IMR-90 (cell line): ENCODE data around the gene PPP1R27. TPM values are rescaled to one million over a fixed set of nuclear protein-coding genes. Genes with fewer than 3 reads are reported as not detected.

Experiments
- ATAC-seq: fragments of 200-7000 bp; cut with Tn5 transposase; 2 replicates; pipeline ENCODE4 v1.9.1; 2020; ENCODE audit warnings: low read depth, mild to moderate bottlenecking, moderate library complexity
- BruUV-seq: library from RNA; stranded (reverse); fragments of 400-500 nt; replicated peaks from 2 replicates; lab custom pipeline; 2021; lab: Mats Ljungman, UMichigan
- CTCF ChIA-PET: fragments of 300-600 bp; formaldehyde crosslinking; extraction: SDS; loops from one replicate; lab custom pipeline; 2021; ENCODE audit warnings: antibody characterized with exemption; lab: Yijun Ruan, JAX
- POLR2A ChIA-PET: fragments of 300-600 bp; sonication (Branson Sonifier 250); formaldehyde crosslinking; loops from one replicate; lab custom pipeline; 2022; ENCODE audit warnings: antibody characterized with exemption; ENCODE audit not compliant: unreplicated experiment; lab: Charles Lee
- DNase-seq: peaks from one replicate; pipeline ENCODE4 v3.0.0; 2013
- H2AFZ ChIP-seq: replicated peaks from 2 replicates; pipeline ENCODE3; 2013; ENCODE audit warnings: low read length, mild to moderate bottlenecking; ENCODE audit not compliant: poor library complexity
- H2AK5ac ChIP-seq: 2 replicates; pipeline ENCODE4 v1.6.1; 2013; ENCODE audit warnings: low read depth, low read length, inconsistent platforms
- H2AK9ac ChIP-seq: replicated peaks from 2 replicates; pipeline ENCODE3; 2013; ENCODE audit warnings: mild to moderate bottlenecking, low read depth, low read length, moderate library complexity; ENCODE audit not compliant: poor library complexity
- H2BK120ac ChIP-seq: 2 replicates; pipeline ENCODE4 v1.6.1; 2013; ENCODE audit warnings: low read depth, low read length, inconsistent platforms
- H2BK15ac ChIP-seq: 3 replicates; pipeline ENCODE4 v1.6.1; 2013; ENCODE audit warnings: low read depth, low read length, inconsistent platforms
- H2BK20ac ChIP-seq: 2 replicates; pipeline ENCODE4 v1.6.1; 2013; ENCODE audit warnings: low read depth, mild to moderate bottlenecking, inconsistent platforms, low read length, moderate library complexity
- H2BK5ac ChIP-seq: 2 replicates; pipeline ENCODE4 v1.6.1; 2013; ENCODE audit warnings: mild to moderate bottlenecking, low read depth, low read length, inconsistent platforms; ENCODE audit not compliant: poor library complexity, severe bottlenecking
- H3K14ac ChIP-seq: replicated peaks from 2 replicates; pipeline ENCODE4 v1.6.1; 2013; ENCODE audit warnings: low read depth, low read length, inconsistent platforms
- H3K18ac ChIP-seq: 2 replicates; pipeline ENCODE4 v1.6.1; 2013; ENCODE audit warnings: low read depth, low read length, control low read depth
- H3K23ac ChIP-seq: 2 replicates; pipeline ENCODE4 v1.6.1; 2013; ENCODE audit warnings: low read depth, low read length, inconsistent platforms
- H3K27ac ChIP-seq: 2 replicates; pipeline ENCODE4 v1.5.1; 2013; ENCODE audit warnings: mild to moderate bottlenecking, control low read depth, low read length; ENCODE audit not compliant: insufficient read depth
- H3K27me3 ChIP-seq: 2 replicates; pipeline ENCODE4 v1.6.1; 2013; ENCODE audit warnings: low read length; ENCODE audit not compliant: control insufficient read depth, insufficient read depth
- H3K36me3 ChIP-seq: 2 replicates; pipeline ENCODE4 v1.6.1; 2013; ENCODE audit warnings: low read length, mixed read lengths; ENCODE audit not compliant: control insufficient read depth, insufficient read depth
- H3K4ac ChIP-seq: 2 replicates; pipeline ENCODE4 v1.6.1; 2013; ENCODE audit warnings: low read depth, low read length, inconsistent platforms
- H3K4me1 ChIP-seq: 2 replicates; pipeline ENCODE4 v1.6.1; 2013; ENCODE audit warnings: low read length, mixed read lengths; ENCODE audit not compliant: control insufficient read depth, insufficient read depth
- H3K4me2 ChIP-seq: 2 replicates; pipeline ENCODE4 v1.6.1; 2013; ENCODE audit warnings: low read depth, mild to moderate bottlenecking, control low read depth, low read length, moderate library complexity
- H3K4me3 ChIP-seq: 2 replicates; pipeline ENCODE4 v1.5.1; 2013; ENCODE audit warnings: low read depth, mild to moderate bottlenecking, control low read depth, low read length, moderate library complexity; ENCODE audit not compliant: insufficient read depth
- H3K56ac ChIP-seq: 2 replicates; pipeline ENCODE4 v1.6.1; 2013; ENCODE audit warnings: low read length, inconsistent platforms; ENCODE audit not compliant: insufficient read depth; ENCODE audit errors: extremely low read depth
- H3K79me1 ChIP-seq, 2 experiments: 2 replicates each; pipeline ENCODE4 v1.6.1; 2013; ENCODE audit warnings: low read length in 2 of 2, inconsistent platforms in 1 of 2, low read depth in 1 of 2
- H3K9ac ChIP-seq: 2 replicates; pipeline ENCODE4 v1.6.1; 2013; ENCODE audit warnings: low read depth, low read length, control low read depth
- H3K9me1 ChIP-seq: 2 replicates; pipeline ENCODE4 v1.6.1; 2013; ENCODE audit warnings: low read length, inconsistent platforms; ENCODE audit not compliant: insufficient read depth
- H3K9me3 ChIP-seq: 2 replicates; pipeline ENCODE4 v1.6.1; 2013; ENCODE audit warnings: low read length; ENCODE audit not compliant: control insufficient read depth, insufficient read depth
- H4K20me1 ChIP-seq: 2 replicates; pipeline ENCODE4 v1.6.1; 2013; ENCODE audit warnings: low read length, inconsistent platforms; ENCODE audit not compliant: insufficient read depth
- H4K5ac ChIP-seq: 2 replicates; pipeline ENCODE4 v1.6.1; 2013; ENCODE audit warnings: mild to moderate bottlenecking, low read depth, low read length, control low read depth
- H4K8ac ChIP-seq, 2 experiments: 2 replicates each; pipeline ENCODE4 v1.6.1; 2013; ENCODE audit warnings: low read depth in 2 of 2, low read length in 2 of 2, control low read depth in 1 of 2, inconsistent platforms in 1 of 2
- H4K91ac ChIP-seq: 2 replicates; pipeline ENCODE4 v1.6.1; 2013; ENCODE audit warnings: low read depth, low read length, inconsistent platforms; ENCODE audit not compliant: insufficient read depth
- BHLHE40 ChIP-seq: fragments of 150-350 bp; IDR thresholded peaks from 2 replicates; pipeline ENCODE4 v1.6.1; 2016; ENCODE audit warnings: mild to moderate bottlenecking, low read depth, low read length
- CEBPB ChIP-seq: IDR thresholded peaks from 2 replicates; pipeline ENCODE4 v1.6.1; 2012; ENCODE audit warnings: low read depth, low read length, improper control_type of control experiment
- CHD1 ChIP-seq: IDR thresholded peaks from 2 replicates; pipeline ENCODE4 v1.6.1; 2012; ENCODE audit warnings: low read depth, low read length, improper control_type of control experiment
- MXI1 ChIP-seq: IDR thresholded peaks from 2 replicates; pipeline ENCODE4 v1.6.1; 2012; ENCODE audit warnings: low read depth, mild to moderate bottlenecking, low read length, moderate library complexity, borderline replicate concordance
- NFE2L2 ChIP-seq: fragments of 150-350 bp; IDR thresholded peaks from 2 replicates; pipeline ENCODE4 v1.6.1; 2016; ENCODE audit warnings: low read depth, mild to moderate bottlenecking, low read length
- POLR2A ChIP-seq: IDR thresholded peaks from 2 replicates; pipeline ENCODE4 v1.6.1; 2012; ENCODE audit warnings: mild to moderate bottlenecking, low read depth, low read length
- RAD21 ChIP-seq: IDR thresholded peaks from 2 replicates; pipeline ENCODE4 v1.6.1; 2012; ENCODE audit warnings: low read length, improper control_type of control experiment
- RFX5 ChIP-seq: IDR thresholded peaks from 2 replicates; pipeline ENCODE4 v1.8.0; 2012; ENCODE audit warnings: low read depth, mild to moderate bottlenecking, low read length, moderate library complexity
- WGBS, 2 experiments: methylation state at CpG; one replicate each; pipeline versions ENCODE4 v1.1.5 to v1.1.7; 2013; ENCODE audit warnings: missing lambda C conversion rate in 2 of 2; ENCODE audit not compliant: insufficient read length in 1 of 2; ENCODE audit errors: extremely low coverage in 2 of 2; 5-methylcytosine and 5-hydroxymethylcytosine counted together
- dilution Hi-C: fragments of 300-500 bp; cut with HindIII; formaldehyde crosslinking; loops from one replicate; pipeline ENCODE4 v1.14.3; 2018; ENCODE audit warnings: low sequenced_read_pairs; ENCODE audit not compliant: unreplicated experiment
- in situ Hi-C: fragments of 300-500 bp; cut with MboI; formaldehyde crosslinking; loops from 3 replicates; pipeline ENCODE4 v1.14.3; 2019; ENCODE audit warnings: low sequenced_read_pairs, inconsistent platforms, mixed read lengths
- intact Hi-C: fragments of 100-400 bp; cut with micrococcal nuclease; formaldehyde crosslinking; loops from 2 replicates; pipeline ENCODE4 v1.10.0; 2022
- polyA plus RNA-seq, 3 experiments: library from polyadenylated mRNA; depleted of rRNA; stranded (reverse); fragments of >200 nt; gene quantifications; 2 replicates each; pipeline ENCODE4 v1.2.3, GENCODE V29; 2012; ENCODE audit warnings: low replicate concordance in 1 of 3
- total RNA-seq: library from RNA; depleted of rRNA; stranded (reverse); fragments of >200 nt; gene quantifications from 2 replicates; pipeline ENCODE4 v1.2.3, GENCODE V29; 2012

The PPP1R27 gene
- total and polyA plus RNA-seq, 2 of the 4 experiments (the other 2 are of a cell fraction) = 0.21 TPM; not detected in 1

DNA sequence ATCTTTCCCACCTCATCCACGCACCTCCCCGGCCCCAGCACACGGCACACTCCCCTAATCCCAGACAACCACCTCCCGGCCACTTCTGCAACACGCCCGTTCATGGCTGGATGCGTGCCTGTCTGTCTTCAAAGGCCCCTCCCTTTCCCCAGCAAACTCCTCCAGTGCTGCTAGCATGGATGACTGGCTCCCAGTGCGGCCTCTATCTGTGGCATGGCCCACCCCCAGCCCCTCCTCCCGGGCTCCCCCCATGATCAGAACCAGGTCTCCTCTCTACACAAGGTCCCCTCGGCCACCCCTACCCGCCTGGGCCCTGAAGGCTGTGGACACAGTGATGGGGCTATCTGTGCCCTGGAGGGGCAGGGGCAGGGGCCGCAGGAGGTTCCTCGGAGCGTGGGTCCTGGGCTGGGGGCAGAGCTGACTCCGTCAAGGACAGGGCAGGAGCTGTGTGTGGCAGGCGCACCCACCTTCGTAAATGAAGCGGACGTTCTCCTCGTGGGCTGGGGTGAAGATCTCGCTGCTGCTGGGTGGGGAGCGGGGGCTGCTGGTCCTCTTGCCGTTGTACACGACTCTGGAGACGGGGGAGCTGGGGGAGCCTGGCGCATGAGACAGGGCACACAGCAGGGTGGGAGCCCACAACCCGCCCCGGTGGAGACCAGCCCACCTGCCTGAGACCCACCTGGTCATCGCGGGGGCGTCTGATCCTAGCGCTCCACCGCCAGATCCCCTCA is 10.9 kb downstream of the PPP1R27 start:
- peaks cover 10 to 35% of the 10 kb centered on the region in 2 experiments; a peak in 3 of 4 replicates for H3K79me1 ChIP-seq
- no peak overlapping the region for H2BK20ac ChIP-seq
- H2BK5ac ChIP-seq = no peak overlapping the region
- intact Hi-C loops = no loop called here
- no peak overlapping the region for H3K18ac ChIP-seq
- dilution Hi-C loops = no loop called here
- BruUV-seq = no TSS peak
- POLR2A ChIA-PET = interaction anchor here (0.5 kb wide), 1 partner anchor 69 kb away, joined by 3 read pairs; no protein-coding TSS in a partner anchor
- no peak overlapping the region for H3K56ac ChIP-seq
- H4K20me1 ChIP-seq = peaks cover 40% of the 10 kb centered on the region
- H2AK5ac ChIP-seq = no peak overlapping the region
- TF ChIP-seq NFE2L2 (no peak), MXI1 (no peak), CHD1 (no peak), POLR2A (no peak), CEBPB (no peak), RAD21 (no peak), BHLHE40 (no peak), RFX5 (no peak)
- H3K9ac ChIP-seq = no peak overlapping the region
- H3K4me1 ChIP-seq = no peaks in the 10 kb centered on the region
- no peak overlapping the region for H3K14ac ChIP-seq
- in situ Hi-C loops = no loop called here
- H2BK120ac ChIP-seq = no peak overlapping the region
- no peak for ATAC-seq
- CTCF ChIA-PET = no interaction called here
- H3K27me3 ChIP-seq = no peaks in the 10 kb centered on the region
- no peak overlapping the region for H3K4ac ChIP-seq
- H4K8ac ChIP-seq = no peak overlapping the region
- H4K5ac ChIP-seq = no peak overlapping the region
- peaks cover 6% of the 10 kb centered on the region for H3K9me1 ChIP-seq
- H3K23ac ChIP-seq = no peak overlapping the region
- no peak overlapping the region for H2AK9ac ChIP-seq
- no peak overlapping the region for H4K91ac ChIP-seq
- no peak overlapping the region for H3K4me3 ChIP-seq
- peaks cover 14% of the 10 kb centered on the region for H3K36me3 ChIP-seq
- no peak overlapping the region for H3K27ac ChIP-seq
- H3K4me2 ChIP-seq = no peak overlapping the region
- no peak overlapping the region for H2AFZ ChIP-seq
- no peaks in the 10 kb centered on the region for H3K9me3 ChIP-seq
- H2BK15ac ChIP-seq = no peak overlapping the region
- no peak for DNase-seq
- WGBS, 2 experiments = 89% methylated on average over 21 of the region's 33 CpGs; no CpG with 5 or more reads in 1 of the 2 experiments
